Measurements from ENCODE around the gene CHRM1.

Gene CHRM1

DNA sequence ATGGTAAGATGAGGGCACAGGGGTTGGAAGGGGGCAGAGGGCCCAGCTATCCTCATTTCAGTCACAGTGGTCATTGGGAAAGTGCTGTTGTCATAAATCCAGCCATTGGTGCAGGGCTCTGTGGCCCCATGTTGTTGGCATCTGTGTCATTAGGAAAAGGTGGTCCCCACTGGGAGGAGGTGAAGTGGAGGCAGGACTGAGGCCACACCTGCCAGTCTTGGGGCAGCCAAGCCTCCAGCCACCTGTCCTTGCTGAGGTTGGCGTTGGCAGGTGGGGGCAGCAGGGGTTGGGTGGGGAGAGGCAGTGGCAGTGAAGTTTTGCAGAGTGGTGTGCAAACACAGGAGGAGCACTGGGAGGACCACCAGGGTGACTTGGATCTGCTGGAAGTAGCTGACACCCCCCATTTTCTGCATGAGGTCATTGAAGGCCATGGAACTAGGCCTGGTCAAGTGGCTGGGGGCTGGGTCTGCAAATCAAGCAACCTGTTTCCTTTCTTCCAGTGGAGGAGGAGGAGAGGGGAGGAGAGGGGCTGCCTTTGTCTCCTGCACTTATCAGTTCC lies 38.3 kb upstream of the CHRM1 start:
- 75% methylated on average over 1 of the region's 1 CpG for WGBS
- Histone ChIP-seq H3K4me1 (ENCODE audit: control insufficient read depth, insufficient read depth, low read depth, low read length) (no peaks in the 10 kb centered on the region), H2BK15ac (ENCODE audit: low read depth, poor library complexity, severe bottlenecking) (no peak overlapping the region), H3K23ac (ENCODE audit: low read length in 2 of 2) (no peak overlapping the region), H2BK12ac (ENCODE audit: low read length in 2 of 2) (no peak overlapping the region), H3K18ac (ENCODE audit: low read depth in 1 of 2, low read length in 2 of 2) (no peak overlapping the region), H3K36me3 (ENCODE audit: control insufficient read depth in 1 of 2, insufficient read depth in 2 of 2, low read depth in 1 of 2, low read length in 2 of 2) (no peaks in the 10 kb centered on the region), H3K4me2 (ENCODE audit: low read length, poor library complexity, severe bottlenecking) (no peak overlapping the region), H2AK5ac (ENCODE audit: low read length, severe bottlenecking) (no peak overlapping the region), H3K14ac (ENCODE audit: low read length in 2 of 2) (no peak overlapping the region), H2BK5ac (ENCODE audit: low read depth, low read length, poor library complexity, severe bottlenecking) (no peak overlapping the region), H3K4me3 (ENCODE audit: insufficient read depth in 1 of 2, low read depth in 1 of 2, low read length in 2 of 2) (no peak overlapping the region), H2AFZ (ENCODE audit: low read depth, low read length) (no peak overlapping the region), H4K91ac (ENCODE audit: low read length) (peak overlapping the region; percentile 27), H3K9ac (ENCODE audit: low read length) (no peak overlapping the region), H4K8ac (ENCODE audit: low read length) (no peak overlapping the region), H3K27me3 (ENCODE audit: control insufficient read depth in 1 of 2, insufficient read depth in 1 of 2, low read length in 2 of 2) (no peaks in the 10 kb centered on the region), H3K79me1 (replicated peaks; ENCODE audit: low read length, poor library complexity, severe bottlenecking) (no peaks in the 10 kb centered on the region), H3K9me3 (ENCODE audit: control insufficient read depth, low read length) (no peaks in the 10 kb centered on the region), H3K4ac (ENCODE audit: low read depth in 1 of 2, low read length in 2 of 2) (no peak overlapping the region), H3K27ac (ENCODE audit: low read length, poor library complexity, severe bottlenecking) (no peak overlapping the region), H2BK120ac (ENCODE audit: low read depth, low read length) (no peak overlapping the region)
- no peak for DNase-seq

GRCh38 chr11:62958547-62959421 lies 37.6 kb upstream of the CHRM1 start:
- H4K8ac ChIP-seq (ENCODE audit: low read length): no peak overlapping the region
- H3K27me3 ChIP-seq (ENCODE audit: control insufficient read depth in 1 of 2, insufficient read depth in 1 of 2, low read length in 2 of 2): peaks cover 0 to 2% of the 10 kb centered on the region in 2 experiments
- H4K91ac ChIP-seq (ENCODE audit: low read length): no peak overlapping the region
- H3K36me3 ChIP-seq (ENCODE audit: control insufficient read depth in 1 of 2, insufficient read depth in 2 of 2, low read depth in 1 of 2, low read length in 2 of 2): no peaks in the 10 kb centered on the region
- 64% methylated on average over 10 of the region's 11 CpGs for WGBS
- H3K23ac ChIP-seq (ENCODE audit: low read length in 2 of 2): no peak overlapping the region
- DNase-seq: peak; percentile 23
- H2AFZ ChIP-seq (ENCODE audit: low read depth, low read length): no peak overlapping the region
- H3K4me3 ChIP-seq (ENCODE audit: insufficient read depth in 1 of 2, low read depth in 1 of 2, low read length in 2 of 2): peak overlapping the region in 1 of 2 experiments; percentile 58
- H3K9me3 ChIP-seq (ENCODE audit: control insufficient read depth, low read length): no peaks in the 10 kb centered on the region
- H2AK5ac ChIP-seq (ENCODE audit: low read length, severe bottlenecking): no peak overlapping the region
- H3K27ac ChIP-seq (ENCODE audit: low read length, poor library complexity, severe bottlenecking): no peak overlapping the region
- no peaks in the 10 kb centered on the region for H3K4me1 ChIP-seq (ENCODE audit: control insufficient read depth, insufficient read depth, low read depth, low read length)
- H2BK12ac ChIP-seq (ENCODE audit: low read length in 2 of 2): no peak overlapping the region
- H3K4me2 ChIP-seq (ENCODE audit: low read length, poor library complexity, severe bottlenecking): no peak overlapping the region
- no peak overlapping the region for H3K14ac ChIP-seq (ENCODE audit: low read length in 2 of 2)
- H3K79me1 ChIP-seq (replicated peaks; ENCODE audit: low read length, poor library complexity, severe bottlenecking): no peaks in the 10 kb centered on the region
- H3K9ac ChIP-seq (ENCODE audit: low read length): peak overlapping the region; percentile 65
- H3K18ac ChIP-seq (ENCODE audit: low read depth in 1 of 2, low read length in 2 of 2): no peak overlapping the region
- H2BK5ac ChIP-seq (ENCODE audit: low read depth, low read length, poor library complexity, severe bottlenecking): no peak overlapping the region
- H3K4ac ChIP-seq (ENCODE audit: low read depth in 1 of 2, low read length in 2 of 2): no peak overlapping the region
- H2BK15ac ChIP-seq (ENCODE audit: low read depth, poor library complexity, severe bottlenecking): no peak overlapping the region
- H2BK120ac ChIP-seq (ENCODE audit: low read depth, low read length): no peak overlapping the region

DNA sequence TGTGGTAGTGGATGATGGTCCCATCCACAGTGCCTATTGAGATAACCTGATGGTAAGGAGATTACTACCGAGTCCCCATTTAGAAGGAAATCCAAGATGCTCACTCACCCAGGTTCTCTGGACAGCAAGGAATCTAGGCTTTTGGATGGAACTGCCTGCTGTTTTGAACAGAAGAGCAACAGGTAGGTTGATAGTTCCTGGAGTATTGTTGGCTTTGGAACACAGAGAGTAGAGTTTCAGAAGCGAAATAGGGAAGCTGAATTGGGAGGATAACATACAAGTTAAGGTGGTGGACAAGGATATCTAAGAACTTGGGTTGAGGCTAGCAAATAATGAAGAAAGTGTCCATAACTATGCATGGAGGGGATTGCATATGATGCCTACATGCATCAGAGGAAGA lies 36.0 kb upstream of the CHRM1 start:
- DNase-seq: no peak
- Histone ChIP-seq H3K4me2 (ENCODE audit: low read length, poor library complexity, severe bottlenecking) (no peak overlapping the region), H2AFZ (ENCODE audit: low read depth, low read length) (no peak overlapping the region), H2BK12ac (ENCODE audit: low read length in 2 of 2) (no peak overlapping the region), H3K27ac (ENCODE audit: low read length, poor library complexity, severe bottlenecking) (no peak overlapping the region), H3K4ac (ENCODE audit: low read depth in 1 of 2, low read length in 2 of 2) (no peak overlapping the region), H3K9ac (ENCODE audit: low read length) (no peak overlapping the region), H3K23ac (ENCODE audit: low read length in 2 of 2) (no peak overlapping the region), H3K36me3 (ENCODE audit: control insufficient read depth in 1 of 2, insufficient read depth in 2 of 2, low read depth in 1 of 2, low read length in 2 of 2) (no peaks in the 10 kb centered on the region), H3K4me1 (ENCODE audit: control insufficient read depth, insufficient read depth, low read depth, low read length) (no peaks in the 10 kb centered on the region), H3K14ac (ENCODE audit: low read length in 2 of 2) (no peak overlapping the region), H3K4me3 (ENCODE audit: insufficient read depth in 1 of 2, low read depth in 1 of 2, low read length in 2 of 2) (no peak overlapping the region), H3K18ac (ENCODE audit: low read depth in 1 of 2, low read length in 2 of 2) (no peak overlapping the region), H2BK5ac (ENCODE audit: low read depth, low read length, poor library complexity, severe bottlenecking) (no peak overlapping the region), H2AK5ac (ENCODE audit: low read length, severe bottlenecking) (no peak overlapping the region), H2BK15ac (ENCODE audit: low read depth, poor library complexity, severe bottlenecking) (no peak overlapping the region), H3K9me3 (ENCODE audit: control insufficient read depth, low read length) (no peaks in the 10 kb centered on the region), H3K79me1 (replicated peaks; ENCODE audit: low read length, poor library complexity, severe bottlenecking) (no peaks in the 10 kb centered on the region), H3K27me3 (ENCODE audit: control insufficient read depth in 1 of 2, insufficient read depth in 1 of 2, low read length in 2 of 2) (peaks cover 0 to 2% of the 10 kb centered on the region in 2 experiments), H4K91ac (ENCODE audit: low read length) (no peak overlapping the region), H4K8ac (ENCODE audit: low read length) (no peak overlapping the region), H2BK120ac (ENCODE audit: low read depth, low read length) (no peak overlapping the region)
- 76% methylated on average over 2 of the region's 2 CpGs for WGBS

DNA sequence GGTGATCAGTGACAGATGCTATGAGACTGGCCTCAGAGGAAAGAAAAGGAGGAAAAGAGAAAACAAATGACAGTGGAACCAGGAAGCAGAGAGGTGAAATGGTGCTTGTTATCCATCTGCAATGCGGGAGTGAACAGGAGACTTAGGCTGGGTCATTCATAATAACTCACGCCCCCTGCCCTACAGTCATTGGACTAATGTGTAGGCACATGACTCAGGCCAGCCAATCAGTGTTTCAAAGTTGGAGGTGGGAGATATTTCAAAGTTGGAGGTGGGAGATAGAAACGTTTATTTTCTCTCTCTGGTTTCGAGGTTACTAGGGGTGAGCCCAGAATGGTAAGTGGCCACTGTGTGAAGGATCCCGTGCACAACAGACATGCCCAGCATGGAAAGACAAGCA lies 33.3 kb upstream of the CHRM1 start:
- H2AK5ac ChIP-seq (ENCODE audit: low read length, severe bottlenecking): no peak overlapping the region
- no peak overlapping the region for H2BK12ac ChIP-seq (ENCODE audit: low read length in 2 of 2)
- H2BK120ac ChIP-seq (ENCODE audit: low read depth, low read length): no peak overlapping the region
- peaks cover 0 to 2% of the 10 kb centered on the region in 2 experiments for H3K27me3 ChIP-seq (ENCODE audit: control insufficient read depth in 1 of 2, insufficient read depth in 1 of 2, low read length in 2 of 2)
- no peaks in the 10 kb centered on the region for H3K9me3 ChIP-seq (ENCODE audit: control insufficient read depth, low read length)
- H3K4me1 ChIP-seq (ENCODE audit: control insufficient read depth, insufficient read depth, low read depth, low read length): no peaks in the 10 kb centered on the region
- no peak overlapping the region for H2AFZ ChIP-seq (ENCODE audit: low read depth, low read length)
- no peak overlapping the region for H4K8ac ChIP-seq (ENCODE audit: low read length)
- H3K18ac ChIP-seq (ENCODE audit: low read depth in 1 of 2, low read length in 2 of 2): no peak overlapping the region
- H3K36me3 ChIP-seq (ENCODE audit: control insufficient read depth in 1 of 2, insufficient read depth in 2 of 2, low read depth in 1 of 2, low read length in 2 of 2): no peaks in the 10 kb centered on the region
- H3K23ac ChIP-seq (ENCODE audit: low read length in 2 of 2): no peak overlapping the region
- DNase-seq: no peak
- H3K4me3 ChIP-seq (ENCODE audit: insufficient read depth in 1 of 2, low read depth in 1 of 2, low read length in 2 of 2): no peak overlapping the region
- no peak overlapping the region for H3K27ac ChIP-seq (ENCODE audit: low read length, poor library complexity, severe bottlenecking)
- no peak overlapping the region for H2BK5ac ChIP-seq (ENCODE audit: low read depth, low read length, poor library complexity, severe bottlenecking)
- no peak overlapping the region for H4K91ac ChIP-seq (ENCODE audit: low read length)
- no peak overlapping the region for H2BK15ac ChIP-seq (ENCODE audit: low read depth, poor library complexity, severe bottlenecking)
- no peak overlapping the region for H3K4ac ChIP-seq (ENCODE audit: low read depth in 1 of 2, low read length in 2 of 2)
- no peak overlapping the region for H3K14ac ChIP-seq (ENCODE audit: low read length in 2 of 2)
- no peak overlapping the region for H3K9ac ChIP-seq (ENCODE audit: low read length)
- H3K4me2 ChIP-seq (ENCODE audit: low read length, poor library complexity, severe bottlenecking): no peak overlapping the region
- H3K79me1 ChIP-seq (replicated peaks; ENCODE audit: low read length, poor library complexity, severe bottlenecking): no peaks in the 10 kb centered on the region
- 80% methylated on average over 5 of the region's 5 CpGs for WGBS

Data from mesenchymal stem cell (in vitro differentiated cells and primary cell).